K562 (cell line): Measurements from ENCODE around the gene ARSK. TPM values are rescaled to one million over a fixed set of nuclear protein-coding genes. Genes with fewer than 3 reads are reported as not detected.
A peak's percentile ranks its signal among the peaks of the same experiment; 100 is the strongest.

Experiments
- CC2D1A ChIP-seq: fragments of 450-650 bp; IDR thresholded peaks from 2 replicates; pipeline ENCODE4 v1.6.1; 2017; ENCODE audit warnings: mild to moderate bottlenecking
- CREB1 ChIP-seq, 2 experiments: sonication (generic) in 1 of 2; formaldehyde crosslinking in 1 of 2; IDR thresholded peaks; 2 replicates each; pipeline versions ENCODE4 v1.6.1 to v1.8.0; 2012 to 2022; ENCODE audit warnings: inconsistent platforms in 1 of 2, mild to moderate bottlenecking in 1 of 2, missing genetic modification reagents in 1 of 2, moderate library complexity in 1 of 2
- HOXB6 ChIP-seq: fragments of 250-450 bp; sonication (Bioruptor Pico); IDR thresholded peaks from 2 replicates; pipeline ENCODE4 v1.5.1; 2022; ENCODE audit warnings: mild to moderate bottlenecking, borderline replicate concordance
- KLF6 ChIP-seq: fragments of 250-450 bp; sonication (Bioruptor Pico); IDR thresholded peaks from 2 replicates; pipeline ENCODE4 v1.4.0; 2020; ENCODE audit warnings: mild to moderate bottlenecking, moderate library complexity, borderline replicate concordance
- PRPF4 ChIP-seq: fragments of 200-400 bp; formaldehyde crosslinking; IDR thresholded peaks from one replicate; pipeline ENCODE4 v1.6.1; 2017; ENCODE audit warnings: low read length, low read depth, mild to moderate bottlenecking; ENCODE audit not compliant: insufficient read depth, poor library complexity, severe bottlenecking
- RBM34 ChIP-seq: fragments of 200-400 bp; formaldehyde crosslinking; IDR thresholded peaks from 2 replicates; pipeline ENCODE4 v1.6.1; 2018; ENCODE audit warnings: low read length, borderline replicate concordance; ENCODE audit not compliant: insufficient read depth
- SAP30 ChIP-seq: fragments of 200-600 bp; sonication (generic); IDR thresholded peaks from 2 replicates; pipeline ENCODE4 v1.6.1; 2012; ENCODE audit warnings: borderline replicate concordance, low read depth, mild to moderate bottlenecking, moderate library complexity, low read length, control low read depth, inconsistent platforms; ENCODE audit not compliant: insufficient read depth, poor library complexity, severe bottlenecking
- TEAD1 ChIP-seq, 2 experiments: fragments of 450-650 bp in 1 of 2; sonication (generic) in 1 of 2; formaldehyde crosslinking; IDR thresholded peaks; 2 replicates each; pipeline versions ENCODE4 v1.4.0 to v1.8.0; 2020 to 2022; ENCODE audit warnings: mild to moderate bottlenecking in 2 of 2, missing genetic modification reagents in 1 of 2
- polyA plus RNA-seq, 8 experiments: library from polyadenylated mRNA; depleted of rRNA in 4 of 8; stranded (reverse) in 5 of 8; unstranded in 3 of 8; fragments of >200 nt; fragmentation: Nextera tagmentation in 2 of 8; fragmentation: Illumina TruSeq in 1 of 8; extraction: Ambion mirVana in 2 of 8; extraction: Trizol in 1 of 8; gene quantifications; 2 replicates each; pipeline versions ENCODE4 v1.2.1 to v1.2.3, GENCODE V29; 2011 to 2014; ENCODE audit warnings: inconsistent platforms in 1 of 8, missing spikeins in 1 of 8
- total RNA-seq, 7 experiments: library from RNA; depleted of rRNA in 6 of 7; stranded (reverse); fragments of >200 nt in 6 of 7; fragmentation: Illumina TruSeq in 2 of 7; extraction: Trizol in 2 of 7; gene quantifications; 2 replicates each; pipeline versions ENCODE4 v1.2.1 to v1.2.3, GENCODE V29; 2011 to 2021; ENCODE audit warnings: low replicate concordance in 1 of 7
- TF ChIP-seq, protein P1 (sequence below): fragments of 450-650 bp; IDR thresholded peaks from 2 replicates; pipeline ENCODE4 v1.6.1; 2018; ENCODE audit warnings: mild to moderate bottlenecking, low read depth; ENCODE audit not compliant: partially characterized antibody
- TF ChIP-seq, protein P2 (sequence below): sonication (generic); formaldehyde crosslinking; IDR thresholded peaks from 2 replicates; pipeline ENCODE4 v1.8.0; 2022; ENCODE audit warnings: missing genetic modification reagents, mild to moderate bottlenecking, moderate library complexity, borderline replicate concordance
- TF ChIP-seq, protein P3 (sequence below): IDR thresholded peaks from 2 replicates; pipeline ENCODE4 v1.6.1; 2011; ENCODE audit warnings: borderline replicate concordance, low read depth, mild to moderate bottlenecking, moderate library complexity, low read length; ENCODE audit not compliant: insufficient read depth, poor library complexity, severe bottlenecking

Gene ARSK
- total and polyA plus RNA-seq, 9 of the 15 experiments (the other 6 are each of a cell fraction or from before 2014, with no cell fraction given) = 2.7 to 9.4 (median 7.1) TPM

DNA sequence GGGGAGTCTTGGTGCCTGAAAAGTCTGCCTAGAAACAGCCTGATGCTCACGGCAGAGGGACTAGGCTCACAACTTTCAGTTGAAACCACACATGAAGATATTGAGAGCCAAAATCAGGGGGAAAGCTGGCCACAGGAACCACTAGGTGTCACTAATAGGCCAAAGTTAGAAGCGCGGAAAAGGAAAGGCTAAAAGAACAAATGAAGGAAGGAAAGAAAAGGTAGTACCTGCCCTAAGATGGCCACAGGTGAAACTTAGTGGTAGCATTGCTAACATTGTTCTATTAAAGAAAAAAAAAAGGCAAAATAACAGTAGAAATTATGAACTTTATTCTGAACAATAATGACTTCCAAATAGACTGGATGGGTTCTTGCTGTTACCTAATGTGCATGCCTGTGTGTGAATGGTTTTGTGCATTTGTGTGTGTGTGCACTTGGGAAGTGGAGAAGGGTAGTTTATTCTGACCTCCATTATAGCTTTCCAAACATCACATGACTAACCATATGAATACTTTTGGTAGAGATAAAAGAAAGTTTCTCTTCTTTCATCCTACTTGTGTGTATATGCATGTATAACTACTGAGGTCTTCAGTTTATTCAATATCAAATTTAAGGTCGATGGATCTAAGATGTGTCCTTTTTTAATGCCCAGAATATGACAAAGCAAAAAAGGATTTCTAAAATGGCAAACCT lies 89.6 kb downstream of the ARSK start (continued):
- TF ChIP-seq SAP30 (no peak), KLF6 (no peak), CC2D1A (peak; percentile 83), HOXB6 (CRISPR knock-in tag) (no peak), RBM34 (no peak), TEAD1 (CRISPR knock-in tag; IDR thresholded peaks at IDR 0.05) (no peak), CREB1 (IDR thresholded peaks at IDR 0.05) (no peak), CREB1 (CRISPR knock-in tag; IDR thresholded peaks at IDR 0.05) (no peak), PRPF4 (no peak)
- TF ChIP-seq, protein P1, sequence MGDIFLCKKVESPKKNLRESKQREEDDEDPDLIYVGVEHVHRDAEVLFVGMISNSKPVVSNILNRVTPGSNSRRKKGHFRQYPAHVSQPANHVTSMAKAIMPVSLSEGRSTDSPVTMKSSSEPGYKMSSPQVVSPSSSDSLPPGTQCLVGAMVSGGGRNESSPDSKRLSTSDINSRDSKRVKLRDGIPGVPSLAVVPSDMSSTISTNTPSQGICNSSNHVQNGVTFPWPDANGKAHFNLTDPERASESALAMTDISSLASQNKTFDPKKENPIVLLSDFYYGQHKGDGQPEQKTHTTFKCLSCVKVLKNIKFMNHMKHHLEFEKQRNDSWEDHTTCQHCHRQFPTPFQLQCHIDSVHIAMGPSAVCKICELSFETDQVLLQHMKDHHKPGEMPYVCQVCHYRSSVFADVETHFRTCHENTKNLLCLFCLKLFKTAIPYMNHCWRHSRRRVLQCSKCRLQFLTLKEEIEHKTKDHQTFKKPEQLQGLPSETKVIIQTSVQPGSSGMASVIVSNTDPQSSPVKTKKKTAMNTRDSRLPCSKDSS = no peak
- TF ChIP-seq, protein P2, sequence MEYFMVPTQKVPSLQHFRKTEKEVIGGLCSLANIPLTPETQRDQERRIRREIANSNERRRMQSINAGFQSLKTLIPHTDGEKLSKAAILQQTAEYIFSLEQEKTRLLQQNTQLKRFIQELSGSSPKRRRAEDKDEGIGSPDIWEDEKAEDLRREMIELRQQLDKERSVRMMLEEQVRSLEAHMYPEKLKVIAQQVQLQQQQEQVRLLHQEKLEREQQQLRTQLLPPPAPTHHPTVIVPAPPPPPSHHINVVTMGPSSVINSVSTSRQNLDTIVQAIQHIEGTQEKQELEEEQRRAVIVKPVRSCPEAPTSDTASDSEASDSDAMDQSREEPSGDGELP (CRISPR knock-in tag) = no peak
- TF ChIP-seq, protein P3, sequence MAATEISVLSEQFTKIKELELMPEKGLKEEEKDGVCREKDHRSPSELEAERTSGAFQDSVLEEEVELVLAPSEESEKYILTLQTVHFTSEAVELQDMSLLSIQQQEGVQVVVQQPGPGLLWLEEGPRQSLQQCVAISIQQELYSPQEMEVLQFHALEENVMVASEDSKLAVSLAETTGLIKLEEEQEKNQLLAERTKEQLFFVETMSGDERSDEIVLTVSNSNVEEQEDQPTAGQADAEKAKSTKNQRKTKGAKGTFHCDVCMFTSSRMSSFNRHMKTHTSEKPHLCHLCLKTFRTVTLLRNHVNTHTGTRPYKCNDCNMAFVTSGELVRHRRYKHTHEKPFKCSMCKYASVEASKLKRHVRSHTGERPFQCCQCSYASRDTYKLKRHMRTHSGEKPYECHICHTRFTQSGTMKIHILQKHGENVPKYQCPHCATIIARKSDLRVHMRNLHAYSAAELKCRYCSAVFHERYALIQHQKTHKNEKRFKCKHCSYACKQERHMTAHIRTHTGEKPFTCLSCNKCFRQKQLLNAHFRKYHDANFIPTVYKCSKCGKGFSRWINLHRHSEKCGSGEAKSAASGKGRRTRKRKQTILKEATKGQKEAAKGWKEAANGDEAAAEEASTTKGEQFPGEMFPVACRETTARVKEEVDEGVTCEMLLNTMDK = no peak
